HG03571 (cell line): ENCODE data around the gene HHAT.
A peak's percentile ranks its signal among the peaks of the same experiment; 100 is the strongest.
"Not testable (repeated sequence)": the region's sequence is repeated elsewhere in the genome, so short reads cannot be mapped to it uniquely, and the experiment has no call there.

Experiments
- ATAC-seq: cut with Tn5 transposase; IDR thresholded peaks from one replicate; pipeline ENCODE4 v1.9.1; 2021; ENCODE audit not compliant: unreplicated experiment

The HHAT gene

DNA sequence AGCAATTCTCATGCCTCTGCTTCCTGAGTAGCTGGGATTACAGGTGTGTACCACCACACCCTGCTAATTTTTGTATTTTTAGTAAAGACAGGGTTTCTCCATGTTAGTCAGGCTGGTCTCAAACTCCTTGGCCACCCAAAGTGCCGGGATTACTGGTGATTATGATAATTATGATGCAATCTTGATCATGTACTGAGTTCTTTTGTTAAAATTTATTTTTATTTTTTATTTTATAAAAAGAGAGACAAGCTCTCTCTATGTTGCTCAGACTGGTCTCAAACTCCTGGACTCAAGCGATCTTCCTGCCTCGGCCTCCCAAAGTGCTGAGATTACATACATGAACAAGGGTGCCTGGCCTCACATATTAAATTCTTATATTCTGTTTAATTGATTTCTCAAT is 25.6 kb downstream of the HHAT start:
- not testable (repeated sequence) for ATAC-seq

DNA sequence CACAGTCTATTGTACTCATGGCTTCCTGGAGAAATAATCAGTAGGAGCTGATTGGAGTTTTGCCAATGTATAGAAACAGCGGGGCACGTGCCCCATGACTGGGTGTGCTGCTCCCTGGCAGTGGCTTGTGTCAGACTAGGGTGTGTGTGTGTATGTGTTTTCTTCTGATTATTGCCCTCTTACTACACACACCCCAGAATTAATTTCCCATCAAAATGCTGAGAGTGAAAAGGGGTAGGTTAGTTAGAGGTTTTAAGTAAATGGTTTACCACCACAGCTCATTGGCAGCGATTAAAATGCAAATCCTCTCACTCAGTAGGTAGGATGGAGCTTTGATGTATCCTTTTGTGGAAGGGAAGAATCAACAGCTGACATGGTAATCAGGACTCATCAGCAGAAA is 29.9 kb downstream of the HHAT start:
- ATAC-seq, result no peak

DNA sequence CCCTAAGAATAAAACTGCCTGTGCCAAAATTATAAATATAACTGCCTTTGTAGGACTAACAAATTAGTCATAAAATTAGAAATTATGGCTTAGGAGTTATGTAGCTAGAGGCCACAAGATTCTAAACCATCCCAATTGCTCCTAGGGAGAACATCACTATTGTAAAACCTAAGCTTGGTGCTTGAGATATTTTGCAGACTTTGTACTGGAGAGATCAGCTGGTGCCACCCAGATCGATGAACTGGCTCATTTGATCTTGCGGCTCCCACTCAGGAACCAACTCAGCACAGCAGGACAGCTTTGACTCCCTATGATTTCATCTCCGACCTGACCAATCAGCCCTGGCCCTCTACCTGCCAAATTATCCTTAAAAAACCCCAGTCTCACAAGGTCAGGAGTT is 30.6 kb downstream of the HHAT start:
- no peak for ATAC-seq

DNA sequence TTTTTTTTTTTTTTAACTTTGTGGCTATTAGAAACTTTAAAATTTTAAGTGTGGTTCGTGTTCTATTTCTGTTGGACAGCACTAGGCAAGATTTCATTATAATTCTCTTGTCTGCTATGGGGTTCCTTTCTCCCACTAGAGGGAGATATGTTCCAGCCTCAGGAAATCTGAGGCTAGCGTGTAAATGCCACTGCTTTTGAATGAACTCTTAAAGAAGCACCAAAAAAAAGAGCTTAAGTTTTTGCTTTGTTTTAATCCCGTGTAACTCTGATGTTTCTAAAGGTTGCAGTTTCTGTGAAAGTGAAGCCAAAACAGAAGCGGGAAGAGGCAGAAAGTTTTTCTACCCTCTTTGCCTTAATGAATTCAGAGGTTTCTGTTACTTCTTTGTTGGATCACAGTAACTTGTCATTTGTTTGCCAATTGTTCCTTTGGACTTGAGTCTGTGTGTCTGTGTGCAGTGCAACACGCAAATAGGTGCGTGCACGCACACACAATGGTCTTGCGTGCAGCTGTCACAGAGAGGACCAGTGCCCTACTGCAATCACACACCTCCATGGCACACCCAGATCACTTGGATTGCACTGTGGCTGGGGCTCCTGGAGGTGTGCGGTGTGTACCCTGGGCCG is 32.3 kb downstream of the HHAT start:
- no peak for ATAC-seq

DNA sequence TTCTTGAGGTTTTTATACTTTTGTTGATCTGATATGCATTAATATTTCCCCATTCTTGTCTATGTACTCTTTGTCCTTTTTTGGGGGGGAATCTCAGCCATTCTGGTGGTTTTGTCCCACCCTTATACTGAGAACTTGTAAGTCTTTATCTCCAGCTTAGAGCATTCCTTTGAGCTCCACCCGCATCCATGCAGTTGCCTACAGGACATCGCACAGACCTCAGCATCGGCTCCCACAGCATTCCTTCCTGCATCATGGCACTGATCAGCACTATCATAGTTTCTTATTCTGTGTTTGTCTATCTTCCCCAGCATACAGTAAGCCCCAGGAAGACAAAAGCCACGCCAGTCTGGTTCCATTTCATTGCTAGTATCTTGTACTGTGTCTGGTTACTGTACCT is 33.0 kb downstream of the HHAT start:
- no peak for ATAC-seq

DNA sequence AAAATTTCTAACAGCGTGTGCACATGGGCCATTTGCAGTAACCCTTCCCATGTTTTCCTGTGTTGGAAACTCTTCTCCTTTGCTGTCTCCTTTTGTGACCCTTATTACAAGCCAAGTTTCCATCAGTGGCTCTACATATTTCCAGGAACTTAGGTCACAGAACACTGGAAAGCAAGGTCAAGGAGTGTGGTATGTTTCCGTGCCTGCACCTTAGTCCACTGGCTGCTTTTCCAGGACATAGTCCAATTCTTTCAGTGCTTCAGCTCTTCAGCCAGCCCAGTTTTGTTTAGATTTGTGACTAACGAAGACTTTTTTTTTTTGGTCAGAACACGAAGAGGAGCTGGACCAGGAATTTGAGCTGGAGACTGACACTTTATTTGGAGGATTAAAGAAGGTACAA is 33.8 kb downstream of the HHAT start:
- no peak for ATAC-seq

DNA sequence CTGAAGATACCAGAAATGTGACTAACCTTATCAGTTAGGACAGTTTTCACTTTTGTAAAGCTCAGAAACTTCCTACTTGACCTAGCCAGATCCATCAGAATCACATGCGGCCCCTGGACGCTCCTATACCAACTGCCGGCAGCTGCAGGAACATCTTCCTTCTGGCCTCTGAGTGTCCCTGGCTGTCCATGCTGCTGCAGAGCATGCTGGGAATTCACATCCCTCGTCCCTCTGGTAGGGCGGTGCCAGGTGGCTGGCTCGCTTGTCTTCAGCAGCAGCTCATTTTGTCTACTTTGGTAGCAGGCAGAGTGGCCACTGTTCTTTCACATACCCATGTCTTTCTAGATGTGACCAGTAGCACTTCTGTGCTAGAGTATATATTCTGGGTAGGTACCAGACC is 34.4 kb downstream of the HHAT start:
- ATAC-seq, result no peak

DNA sequence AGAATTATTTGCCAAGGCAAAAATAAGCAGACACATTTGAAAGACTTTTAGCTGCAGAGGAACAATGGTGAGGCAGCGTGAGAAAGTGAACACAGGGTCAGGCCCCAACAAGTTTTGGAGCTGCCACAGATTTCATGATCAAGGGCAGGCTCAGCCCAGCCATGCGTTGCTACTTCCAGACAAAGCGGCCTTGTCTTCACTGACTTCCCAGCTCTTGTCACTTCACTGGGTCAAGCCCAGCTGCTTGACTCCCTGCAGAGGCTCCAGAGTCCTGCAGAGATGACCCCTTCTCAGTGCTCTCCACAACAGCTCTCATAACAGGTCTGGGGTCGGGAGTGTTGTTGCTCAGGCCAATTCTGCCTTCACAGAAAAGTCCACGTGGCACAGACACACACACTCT is 35.8 kb downstream of the HHAT start:
- ATAC-seq, result no peak

DNA sequence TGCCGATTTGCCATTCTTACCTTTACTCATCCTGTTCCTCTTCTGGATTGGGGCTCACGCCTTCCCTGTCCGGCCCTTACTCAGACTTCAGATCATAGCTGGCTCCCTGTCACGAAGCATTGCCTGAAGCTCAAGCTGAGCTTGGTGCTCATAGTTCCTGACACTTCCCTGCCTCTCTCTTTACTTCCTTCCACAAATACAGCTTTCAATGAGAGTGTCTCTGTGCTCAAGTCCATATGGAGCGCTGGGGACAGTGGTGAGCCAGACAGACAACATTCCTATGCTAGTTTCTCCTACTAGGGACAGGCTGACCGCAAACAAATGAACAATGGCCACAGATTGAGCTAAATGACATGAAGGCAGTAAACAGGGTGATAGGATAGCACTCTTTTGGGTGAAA is 38.1 kb downstream of the HHAT start:
- ATAC-seq, result no peak

DNA sequence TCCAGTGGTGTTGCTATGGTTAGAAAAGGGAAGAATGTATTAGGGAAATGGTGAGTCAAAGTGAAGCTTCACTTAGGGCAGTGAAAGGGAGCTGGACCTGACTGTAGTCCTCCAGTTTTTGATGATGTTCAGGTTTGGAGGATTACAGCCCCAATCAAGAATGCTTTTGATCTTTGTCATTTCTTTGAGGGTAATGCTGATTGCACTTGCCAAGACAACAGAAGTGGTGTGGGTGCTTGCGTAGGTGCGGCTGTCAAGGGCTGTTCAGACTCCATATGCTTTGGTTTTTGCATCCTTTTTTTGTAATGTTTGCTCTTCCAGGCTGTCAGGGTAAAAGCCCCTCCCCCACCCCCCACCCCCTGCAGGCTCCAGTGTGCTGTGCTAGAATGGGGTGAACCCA is 38.9 kb downstream of the HHAT start:
- no peak for ATAC-seq

DNA sequence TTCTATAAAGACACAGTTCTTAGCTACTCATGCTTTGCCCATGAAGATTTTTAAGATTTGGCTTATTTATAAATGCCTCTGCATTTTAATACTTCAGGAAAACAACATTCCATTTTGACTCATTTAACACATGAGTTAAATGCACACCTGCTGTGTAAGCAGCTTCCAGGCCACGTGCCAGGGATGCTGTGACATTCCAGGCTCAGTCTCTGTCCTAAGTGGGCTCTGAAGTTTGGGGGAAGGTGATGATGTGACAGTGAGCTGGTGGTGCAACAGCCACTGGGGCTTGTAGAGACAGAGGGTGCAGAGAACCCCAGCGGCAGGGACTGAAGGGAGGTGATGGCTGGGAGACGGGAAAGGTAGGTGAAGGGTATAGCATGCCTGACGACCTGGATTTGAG is 40.7 kb downstream of the HHAT start:
- ATAC-seq, result no peak

DNA sequence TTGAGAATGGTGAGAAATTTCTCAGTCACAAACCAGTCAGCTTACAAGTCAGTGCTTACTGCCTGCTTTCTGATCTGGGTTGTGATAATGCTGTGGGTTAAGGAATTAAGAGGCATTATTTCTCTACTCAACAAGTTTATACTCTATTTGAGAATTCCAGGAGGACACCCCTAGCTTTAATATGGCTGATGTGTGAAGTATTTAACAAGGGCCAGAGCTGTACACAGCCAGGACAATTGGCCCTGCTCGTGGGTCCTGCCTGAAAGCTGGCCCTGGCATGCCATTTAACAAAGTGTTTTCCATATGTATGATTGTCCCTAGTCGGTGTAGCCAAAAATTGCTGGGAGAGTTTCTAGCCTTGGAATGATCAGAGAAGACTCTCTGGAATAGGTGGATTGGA is 43.2 kb downstream of the HHAT start:
- ATAC-seq, result no peak

DNA sequence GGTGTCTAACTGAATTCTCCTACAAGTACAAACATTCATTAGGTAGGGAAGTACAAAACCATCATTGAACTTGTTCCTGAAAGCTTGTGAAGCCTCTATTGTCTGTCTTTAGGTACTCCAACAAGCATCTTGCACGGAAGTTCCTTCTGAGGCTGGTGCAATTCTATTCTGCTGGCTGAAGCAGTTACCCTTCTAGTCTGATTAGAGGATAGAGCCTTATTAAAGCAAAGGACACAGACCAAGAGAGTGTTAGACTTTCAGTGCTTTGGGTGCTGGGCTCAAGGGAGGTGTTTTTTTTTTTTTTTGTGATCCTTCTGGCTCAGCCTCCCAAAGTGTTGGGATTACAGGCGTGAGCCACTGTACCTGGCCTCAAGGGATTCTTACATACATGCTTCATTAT is 43.8 kb downstream of the HHAT start:
- ATAC-seq, result no peak

DNA sequence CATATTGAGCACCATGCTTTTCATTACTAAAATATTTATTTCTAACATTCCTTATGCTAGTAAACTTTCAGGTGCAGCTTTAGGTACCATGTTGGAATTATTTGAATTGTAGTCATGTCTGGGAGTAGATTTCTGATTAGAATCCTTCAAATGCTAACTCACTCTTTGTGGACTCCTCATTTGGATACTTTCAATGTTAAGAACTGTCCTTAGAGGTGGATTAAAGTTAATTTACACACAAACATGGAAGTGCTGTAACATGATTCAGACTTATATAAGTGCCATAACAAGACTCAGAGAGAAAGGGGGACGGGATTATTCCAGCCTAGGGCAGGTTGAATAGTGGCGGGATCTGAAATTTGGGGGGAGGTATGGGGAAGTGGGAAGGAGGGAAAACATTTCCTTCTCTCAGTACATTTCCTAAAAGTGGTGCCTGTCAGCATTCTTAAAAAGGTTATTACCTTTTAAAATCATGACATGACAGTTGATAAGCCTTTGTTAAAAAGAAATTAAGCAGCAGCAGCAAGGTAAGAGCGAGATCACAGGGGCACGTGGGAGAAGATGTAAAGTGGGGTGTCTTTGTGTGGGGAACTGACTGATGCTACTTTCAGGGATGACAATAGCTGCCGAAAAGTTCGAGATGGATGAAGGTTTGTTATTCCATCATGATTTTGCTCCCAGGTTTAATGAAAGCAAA is 44.4 kb downstream of the HHAT start:
- ATAC-seq, result no peak

DNA sequence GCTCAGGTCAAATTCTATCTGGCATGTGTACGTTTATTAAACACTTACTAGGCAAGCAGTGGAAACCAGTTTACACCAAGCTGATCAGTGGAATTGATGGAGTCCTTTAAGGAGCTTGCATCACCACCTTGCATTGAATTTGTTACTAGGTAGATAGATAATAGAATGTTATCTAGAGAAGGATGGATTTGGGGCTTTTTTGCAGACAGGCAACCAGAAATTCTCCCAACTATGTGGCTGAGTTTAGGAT is 44.9 kb downstream of the HHAT start:
- no peak for ATAC-seq

DNA sequence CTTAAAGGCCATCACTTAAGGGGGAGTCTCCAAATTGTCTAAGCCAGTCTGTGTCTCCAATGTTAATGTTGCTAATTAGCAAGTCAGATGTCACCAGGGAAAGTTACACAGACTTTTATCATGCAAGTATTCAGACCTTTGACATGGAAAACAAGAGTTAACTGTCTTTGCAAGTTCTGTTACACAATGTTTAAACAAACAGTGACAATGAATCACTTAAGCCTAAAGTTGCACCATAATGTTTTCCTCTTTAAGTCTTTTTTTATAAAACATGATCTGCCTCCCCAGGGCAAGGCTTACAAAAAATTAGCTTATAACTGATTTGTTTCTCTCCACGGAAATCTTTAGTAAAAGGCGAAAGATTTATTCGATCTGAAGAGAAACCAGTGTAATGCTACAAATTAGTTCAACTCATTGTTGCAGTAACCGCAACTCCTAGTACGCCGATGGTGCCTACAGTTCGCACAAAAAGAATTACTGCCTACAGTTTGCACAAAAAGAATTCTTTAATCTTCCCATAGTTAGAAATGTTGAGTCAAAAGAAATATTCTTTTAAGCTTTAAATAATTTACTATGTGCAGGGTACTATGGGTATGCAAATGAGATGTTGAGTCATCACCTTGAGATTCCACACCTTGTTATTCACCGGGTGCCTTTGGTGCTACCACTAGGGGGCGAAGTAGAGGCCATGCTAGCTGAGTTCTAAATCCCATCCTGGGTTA is 45.3 kb downstream of the HHAT start:
- peak; percentile 64 for ATAC-seq

DNA sequence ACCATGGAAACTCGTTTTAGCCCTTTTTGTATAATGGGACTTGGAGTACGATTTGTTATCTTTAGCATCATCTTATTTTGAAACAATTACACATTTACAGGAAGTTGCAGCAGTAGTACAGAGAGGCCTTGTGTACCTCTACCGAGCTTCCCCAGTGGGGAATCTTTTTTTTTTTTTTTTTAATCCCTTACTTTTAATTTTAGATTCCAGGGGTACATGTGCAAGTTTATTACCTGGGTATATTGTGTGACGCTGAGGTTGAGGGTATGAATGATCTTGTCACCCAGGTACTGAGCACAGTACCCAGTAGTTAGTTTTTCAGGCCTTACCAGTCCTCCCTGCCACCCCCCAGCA is 45.9 kb downstream of the HHAT start:
- no peak for ATAC-seq

DNA sequence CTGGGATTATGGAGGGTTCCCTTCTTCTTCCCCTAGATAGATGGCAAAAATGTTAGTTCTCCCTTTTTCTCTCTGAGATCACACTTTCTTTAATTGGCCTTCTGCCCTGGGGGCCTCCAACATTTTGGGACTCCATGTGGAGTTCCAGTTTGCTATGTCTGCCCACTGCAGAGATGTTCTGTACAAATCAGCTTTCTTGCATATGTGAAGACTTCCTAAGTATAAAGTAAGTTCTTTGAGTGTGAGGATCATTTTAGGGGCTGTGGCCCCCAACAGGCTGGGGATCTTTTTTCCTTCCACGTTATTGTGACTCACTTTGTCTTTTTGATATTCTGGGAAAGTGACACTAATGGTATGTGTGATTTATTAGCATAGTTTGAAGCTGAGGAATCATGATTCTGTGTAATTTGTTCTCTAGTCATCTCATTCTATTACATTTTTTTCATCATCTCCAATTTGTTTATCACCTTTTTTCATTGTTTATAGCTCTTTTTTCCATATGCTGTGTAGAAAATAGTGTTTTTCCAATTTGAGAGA is 48.2 kb downstream of the HHAT start:
- ATAC-seq, result no peak

DNA sequence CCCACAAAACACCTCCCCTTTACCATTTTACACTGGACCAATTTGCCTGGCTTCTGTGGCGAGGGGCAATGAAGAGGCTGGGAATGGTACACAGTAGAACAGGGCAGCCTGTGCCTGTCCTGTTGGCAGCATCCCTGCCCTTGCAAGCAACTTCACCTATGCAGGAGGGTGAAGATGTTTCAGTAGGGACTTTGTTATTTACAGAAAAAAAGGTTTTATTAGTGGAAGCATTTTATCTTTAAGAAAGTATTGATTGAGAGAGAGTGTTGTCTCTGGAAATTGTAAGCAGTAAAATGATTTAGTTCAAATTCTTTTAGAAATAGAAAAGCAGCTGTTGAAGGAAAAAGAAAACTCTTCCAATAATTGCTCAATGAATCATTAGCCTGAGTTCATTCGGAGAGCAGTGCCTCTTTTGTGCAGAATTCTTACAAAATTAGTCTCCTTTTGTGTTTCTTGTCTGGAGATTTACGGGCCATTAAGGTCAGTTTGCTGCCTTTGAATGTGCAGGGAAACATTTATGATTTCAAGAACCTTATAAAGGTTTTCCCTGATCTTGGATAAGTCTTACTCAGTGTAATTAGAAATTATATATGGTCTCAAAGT is 49.1 kb downstream of the HHAT start:
- no peak for ATAC-seq

DNA sequence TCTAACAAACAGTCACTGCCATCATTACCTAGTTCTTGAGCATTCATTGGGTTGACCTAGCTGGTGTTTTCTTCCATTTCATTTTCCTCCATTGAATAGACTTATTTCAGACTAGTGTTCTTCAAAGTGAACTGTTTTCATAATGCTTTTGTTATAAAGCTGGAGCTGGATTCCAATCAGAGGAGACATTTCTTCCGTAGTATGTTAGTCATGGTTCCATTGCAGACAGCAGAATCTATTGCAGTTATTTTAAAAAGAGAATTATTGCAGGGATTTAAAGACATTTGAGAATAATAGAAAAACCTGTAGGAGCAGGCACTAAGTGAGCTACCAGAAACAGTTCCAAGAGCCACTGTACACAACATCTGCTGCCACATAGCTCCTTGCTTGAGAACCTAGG is 50.0 kb downstream of the HHAT start:
- no peak for ATAC-seq

DNA sequence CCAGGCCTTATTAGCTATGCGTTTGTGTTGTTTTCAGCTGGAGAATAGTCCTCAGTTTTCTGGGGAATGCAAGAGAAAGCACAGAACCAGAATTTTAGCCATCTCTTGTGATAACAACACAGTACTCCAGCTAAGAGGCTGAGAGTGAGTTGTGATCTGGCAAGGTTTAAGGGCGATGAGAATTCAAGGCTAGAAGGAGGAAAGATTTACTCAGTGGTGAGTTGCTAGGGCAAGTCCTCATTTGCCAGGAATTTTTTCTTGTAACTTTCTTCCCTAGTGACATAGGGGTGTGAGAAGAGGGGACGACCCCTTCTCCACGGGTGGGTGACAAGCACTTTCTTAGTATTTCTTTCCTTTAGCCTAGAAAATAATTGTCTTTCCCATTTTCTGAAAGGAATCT is 53.2 kb downstream of the HHAT start:
- no peak for ATAC-seq

DNA sequence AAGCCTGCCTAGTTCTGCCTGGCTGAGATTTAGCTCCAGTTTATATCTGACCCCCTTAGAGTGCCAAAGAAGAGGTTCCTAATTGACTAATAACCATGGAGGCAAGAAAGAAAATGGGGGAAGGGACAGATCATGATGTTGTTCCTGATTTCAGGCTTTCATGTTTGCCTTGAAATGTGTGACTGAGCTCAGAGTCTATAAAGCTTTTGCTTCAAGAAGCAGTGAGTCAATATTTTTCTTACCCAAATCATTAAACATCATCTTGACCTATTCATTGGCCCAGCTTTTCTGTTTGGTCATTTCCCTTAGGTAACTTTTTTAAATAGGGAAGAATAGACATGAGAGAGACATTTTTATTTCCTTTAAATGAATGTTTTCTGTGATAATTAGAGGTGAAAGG is 55.9 kb downstream of the HHAT start:
- no peak for ATAC-seq
